HEK293T (cell line): ENCODE results near the gene WASF3.

Source experiments
- CTCF ChIA-PET: fragments of 350-600 bp; formaldehyde crosslinking; extraction: SDS; loops from one replicate; lab custom pipeline; 2021; ENCODE audit warnings: antibody characterized with exemption, inconsistent platforms; lab: Yijun Ruan, JAX
- POLR2A ChIA-PET: fragments of 350-600 bp; formaldehyde crosslinking; extraction: SDS; loops from one replicate; lab custom pipeline; 2020; ENCODE audit warnings: antibody characterized with exemption, inconsistent platforms; lab: Yijun Ruan, JAX
- DNase-seq: peaks from one replicate; pipeline ENCODE4 v3.0.0; 2012; ENCODE audit warnings: mixed read lengths; ENCODE audit errors: extremely low spot score
- ARNT ChIP-seq: fragments of 450-650 bp; IDR thresholded peaks from 2 replicates; pipeline ENCODE4 v1.6.1; 2017; ENCODE audit warnings: mild to moderate bottlenecking
- BHLHE40 ChIP-seq: fragments of 450-650 bp; IDR thresholded peaks from 2 replicates; pipeline ENCODE4 v1.6.1; 2016; ENCODE audit warnings: mild to moderate bottlenecking, moderate library complexity, borderline replicate concordance
- CTBP1 ChIP-seq: fragments of 450-650 bp; IDR thresholded peaks from 2 replicates; pipeline ENCODE4 v1.6.1; 2016; ENCODE audit warnings: borderline replicate concordance
- ELF4 ChIP-seq: fragments of 450-650 bp; IDR thresholded peaks from 2 replicates; pipeline ENCODE4 v1.6.1; 2017; ENCODE audit warnings: antibody characterized with exemption
- FOXA1 ChIP-seq: fragments of 450-650 bp; IDR thresholded peaks from 2 replicates; pipeline ENCODE4 v1.6.1; 2016; ENCODE audit warnings: mild to moderate bottlenecking
- FOXK2 ChIP-seq: fragments of 450-650 bp; IDR thresholded peaks from 2 replicates; pipeline ENCODE4 v1.6.1; 2016; ENCODE audit warnings: mild to moderate bottlenecking
- FOXM1 ChIP-seq: fragments of 450-650 bp; IDR thresholded peaks from 2 replicates; pipeline ENCODE4 v1.6.1; 2017; ENCODE audit warnings: mild to moderate bottlenecking, borderline replicate concordance
- HDGF ChIP-seq: fragments of 450-650 bp; IDR thresholded peaks from 2 replicates; pipeline ENCODE4 v1.6.1; 2017; ENCODE audit warnings: antibody characterized with exemption, borderline replicate concordance
- L3MBTL2 ChIP-seq: fragments of 450-650 bp; conservative IDR thresholded peaks from 2 replicates; pipeline ENCODE4 v1.6.1; 2016; ENCODE audit warnings: mild to moderate bottlenecking
- NFRKB ChIP-seq: fragments of 450-650 bp; IDR thresholded peaks from 2 replicates; pipeline ENCODE4 v1.6.1; 2016; ENCODE audit warnings: mild to moderate bottlenecking, moderate library complexity
- SP1 ChIP-seq: fragments of 450-650 bp; IDR thresholded peaks from 2 replicates; pipeline ENCODE4 v1.6.1; 2017
- SUZ12 ChIP-seq: fragments of 450-650 bp; IDR thresholded peaks from 2 replicates; pipeline ENCODE4 v1.6.1; 2016; ENCODE audit warnings: mild to moderate bottlenecking
- TARDBP ChIP-seq: fragments of 450-650 bp; IDR thresholded peaks from 2 replicates; pipeline ENCODE4 v1.6.1; 2016
- ZNF384 ChIP-seq: fragments of 450-650 bp; IDR thresholded peaks from 2 replicates; pipeline ENCODE4 v1.6.1; 2016
- TF ChIP-seq, protein P1 (sequence below): fragments of 450-650 bp; IDR thresholded peaks from 2 replicates; pipeline ENCODE4 v1.6.1; 2016

The WASF3 gene

DNA sequence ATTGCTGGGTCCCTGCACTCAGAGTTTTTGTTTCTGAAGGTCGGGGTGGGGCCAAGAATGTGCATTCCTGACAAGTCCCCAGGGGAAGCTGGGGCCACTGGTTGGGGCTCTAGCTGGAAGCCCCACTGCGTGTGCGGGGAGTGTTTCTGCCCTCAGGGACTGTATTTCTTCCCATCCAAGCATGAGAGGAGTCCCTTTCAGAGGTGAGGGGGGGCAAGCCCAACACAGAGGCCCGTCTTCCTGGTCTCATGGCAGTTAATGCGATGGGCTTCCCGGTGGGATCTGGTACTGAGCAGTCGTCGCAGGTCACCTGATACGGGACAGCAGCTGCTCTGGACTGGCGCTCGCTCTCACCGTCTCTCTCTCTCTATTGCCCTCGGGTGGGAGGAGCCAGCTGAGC lies 152.7 kb downstream of the WASF3 start:
- TF ChIP-seq TARDBP, result no peak
- TF ChIP-seq BHLHE40, result no peak
- TF ChIP-seq FOXK2, result no peak
- no peak for TF ChIP-seq ELF4
- no peak for TF ChIP-seq ZNF384
- no peak for TF ChIP-seq HDGF
- TF ChIP-seq FOXM1, result no peak
- ChIA-PET POLR2A (no interaction called here), CTCF (interaction anchor here (0.6 kb wide), 1 partner anchor 163 kb away, joined by 3 read pairs; no protein-coding TSS in a partner anchor)
- no peak for DNase-seq

GRCh38 chr13:26711211-26711610 lies 153.7 kb downstream of the WASF3 start:
- TF ChIP-seq CTBP1 (no peak), BHLHE40 (no peak)
- CTCF ChIA-PET, result no interaction called here
- DNase-seq, result no peak
- POLR2A ChIA-PET, result no interaction called here

- no peak for DNase-seq
- no peak for TF ChIP-seq BHLHE40
- TF ChIP-seq SUZ12, result no peak
- POLR2A ChIA-PET, result no interaction called here
- CTCF ChIA-PET, result no interaction called here
These were observed 155.9 kb downstream of the WASF3 start for GRCh38 chr13:26713341-26713740.

GRCh38 chr13:26716984-26717383 lies 159.5 kb downstream of the WASF3 start:
- ChIA-PET POLR2A (no interaction called here), CTCF (no interaction called here)
- TF ChIP-seq SUZ12, result no peak
- TF ChIP-seq FOXA1, result no peak
- no peak for TF ChIP-seq CTBP1
- TF ChIP-seq BHLHE40, result no peak
- TF ChIP-seq TARDBP, result no peak
- TF ChIP-seq HDGF, result no peak
- no peak for TF ChIP-seq FOXK2
- TF ChIP-seq L3MBTL2, result no peak
- TF ChIP-seq SP1, result no peak
- no peak for TF ChIP-seq FOXM1
- no peak for TF ChIP-seq ZNF384
- no peak for TF ChIP-seq NFRKB
- no peak for DNase-seq

- no peak for TF ChIP-seq ZNF384
- TF ChIP-seq FOXK2, result no peak
- TF ChIP-seq BHLHE40, result no peak
- TF ChIP-seq FOXA1, result no peak
- TF ChIP-seq HDGF, result no peak
- TF ChIP-seq, protein P1, sequence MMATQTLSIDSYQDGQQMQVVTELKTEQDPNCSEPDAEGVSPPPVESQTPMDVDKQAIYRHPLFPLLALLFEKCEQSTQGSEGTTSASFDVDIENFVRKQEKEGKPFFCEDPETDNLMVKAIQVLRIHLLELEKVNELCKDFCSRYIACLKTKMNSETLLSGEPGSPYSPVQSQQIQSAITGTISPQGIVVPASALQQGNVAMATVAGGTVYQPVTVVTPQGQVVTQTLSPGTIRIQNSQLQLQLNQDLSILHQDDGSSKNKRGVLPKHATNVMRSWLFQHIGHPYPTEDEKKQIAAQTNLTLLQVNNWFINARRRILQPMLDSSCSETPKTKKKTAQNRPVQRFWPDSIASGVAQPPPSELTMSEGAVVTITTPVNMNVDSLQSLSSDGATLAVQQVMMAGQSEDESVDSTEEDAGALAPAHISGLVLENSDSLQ, result no peak
- TF ChIP-seq SUZ12, result no peak
- no peak for TF ChIP-seq L3MBTL2
- no peak for TF ChIP-seq ELF4
- TF ChIP-seq TARDBP, result no peak
- TF ChIP-seq SP1, result no peak
- DNase-seq, result no peak
- ChIA-PET CTCF (interaction anchor here (0.7 kb wide), 1 partner anchor 16 kb away, joined by 4 read pairs; no protein-coding TSS in a partner anchor), POLR2A (interaction anchor here (0.6 kb wide), 1 partner anchor 129 kb away, joined by 3 read pairs; no protein-coding TSS in a partner anchor)
These were observed 160.7 kb downstream of the WASF3 start for GRCh38 chr13:26718146-26718545.

GRCh38 chr13:26718872-26719271 lies 161.4 kb downstream of the WASF3 start:
- ChIA-PET POLR2A (interaction anchor here (0.6 kb wide), 1 partner anchor 128 kb away, joined by 3 read pairs; no protein-coding TSS in a partner anchor), CTCF (no interaction called here)

GRCh38 chr13:26719356-26719945 lies 162.0 kb downstream of the WASF3 start:
- CTCF ChIA-PET, result interaction anchor here (0.8 kb wide), 1 partner anchor 42 kb away, joined by 3 read pairs; no protein-coding TSS in a partner anchor
- DNase-seq, result peak; percentile 20
- TF ChIP-seq HDGF (no peak), FOXM1 (no peak), BHLHE40 (no peak), CTBP1 (no peak), ELF4 (no peak), SUZ12 (no peak)
- TF ChIP-seq, protein P1, result no peak
- POLR2A ChIA-PET, result no interaction called here

More at GRCh38 chr13:26718872-26719271, 161.4 kb downstream of the WASF3 start:
- no peak for TF ChIP-seq TARDBP
- TF ChIP-seq ARNT, result no peak
- TF ChIP-seq, protein P1, result no peak
- TF ChIP-seq BHLHE40, result no peak
- TF ChIP-seq ELF4, result no peak
- no peak for TF ChIP-seq FOXM1
- TF ChIP-seq FOXA1, result no peak
- no peak for TF ChIP-seq NFRKB
- no peak for TF ChIP-seq ZNF384
- TF ChIP-seq SP1, result no peak
- no peak for TF ChIP-seq SUZ12
- no peak for TF ChIP-seq L3MBTL2
- no peak for TF ChIP-seq CTBP1
- TF ChIP-seq FOXK2, result no peak
- TF ChIP-seq HDGF, result no peak
- DNase-seq, result no peak
